Gastroesophageal sphincter (tissue), 3 donors: ENCODE data around the gene ZNF664.

Experiments used
- POLR2A ChIP-seq, 2 donors: fragments of 450-650 bp; IDR thresholded peaks; one replicate each; pipeline ENCODE4 v1.6.1; 2017; ENCODE audit warnings: antibody characterized with exemption in 2 of 2, mild to moderate bottlenecking in 2 of 2, moderate library complexity in 1 of 2
- POLR2AphosphoS5 ChIP-seq: sonication (generic); formaldehyde crosslinking; IDR thresholded peaks from one replicate; pipeline ENCODE4 v1.6.1; 2017; ENCODE audit warnings: antibody characterized with exemption
- TF ChIP-seq, protein P1 (sequence below), 4 experiments: fragments of 200-600 bp in 2 of 4; fragments of 450-650 bp in 2 of 4; sonication (generic) in 1 of 4; IDR thresholded peaks; one replicate each; pipeline ENCODE4 v1.5.1; 2017 to 2019; ENCODE audit warnings: antibody characterized with exemption in 4 of 4, mild to moderate bottlenecking in 2 of 4, moderate library complexity in 2 of 4

DNA sequence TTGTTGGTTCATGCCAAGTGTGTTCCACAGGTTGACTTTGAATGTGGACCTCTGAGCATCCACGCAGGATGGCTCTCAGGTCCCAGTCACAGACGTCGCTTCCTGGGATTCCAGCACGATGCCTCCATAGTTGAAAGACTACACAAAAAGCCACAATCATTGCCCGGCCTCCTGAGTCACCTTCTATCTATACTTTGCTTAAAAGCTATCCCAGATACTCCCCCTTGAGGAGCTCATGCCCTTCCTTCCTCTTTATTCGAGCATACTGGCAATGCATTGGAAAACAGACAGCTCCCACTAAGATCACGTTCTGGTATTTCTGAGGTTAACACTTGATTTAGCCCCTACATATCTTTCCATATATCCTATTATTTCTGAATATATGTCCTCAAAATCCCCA, 40.1 kb downstream of the ZNF664 start:
- TF ChIP-seq POLR2A (IDR thresholded peaks at IDR 0.05) (no peak), POLR2AphosphoS5 (no peak)
- TF ChIP-seq, protein P1, sequence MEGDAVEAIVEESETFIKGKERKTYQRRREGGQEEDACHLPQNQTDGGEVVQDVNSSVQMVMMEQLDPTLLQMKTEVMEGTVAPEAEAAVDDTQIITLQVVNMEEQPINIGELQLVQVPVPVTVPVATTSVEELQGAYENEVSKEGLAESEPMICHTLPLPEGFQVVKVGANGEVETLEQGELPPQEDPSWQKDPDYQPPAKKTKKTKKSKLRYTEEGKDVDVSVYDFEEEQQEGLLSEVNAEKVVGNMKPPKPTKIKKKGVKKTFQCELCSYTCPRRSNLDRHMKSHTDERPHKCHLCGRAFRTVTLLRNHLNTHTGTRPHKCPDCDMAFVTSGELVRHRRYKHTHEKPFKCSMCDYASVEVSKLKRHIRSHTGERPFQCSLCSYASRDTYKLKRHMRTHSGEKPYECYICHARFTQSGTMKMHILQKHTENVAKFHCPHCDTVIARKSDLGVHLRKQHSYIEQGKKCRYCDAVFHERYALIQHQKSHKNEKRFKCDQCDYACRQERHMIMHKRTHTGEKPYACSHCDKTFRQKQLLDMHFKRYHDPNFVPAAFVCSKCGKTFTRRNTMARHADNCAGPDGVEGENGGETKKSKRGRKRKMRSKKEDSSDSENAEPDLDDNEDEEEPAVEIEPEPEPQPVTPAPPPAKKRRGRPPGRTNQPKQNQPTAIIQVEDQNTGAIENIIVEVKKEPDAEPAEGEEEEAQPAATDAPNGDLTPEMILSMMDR (IDR thresholded peaks at IDR 0.05): no peak
